HCT116 (cell line): ENCODE results near the gene ZNF438. TPM values are rescaled to one million over a fixed set of nuclear protein-coding genes. Genes with fewer than 3 reads are reported as not detected.

ENCODE experiments used
- ATAC-seq: fragments of 200-7000 bp; cut with Tn5 transposase; 2 replicates; pipeline ENCODE4 v1.9.1; 2020; ENCODE audit warnings: mild to moderate bottlenecking, moderate library complexity
- BruUV-seq: library from RNA; stranded (reverse); fragments of 400-500 nt; replicated peaks from 2 replicates; lab custom pipeline; 2021; lab: Mats Ljungman, UMichigan
- CTCF ChIA-PET: fragments of 300-600 bp; sonication (Branson Sonifier 250); formaldehyde crosslinking; loops from one replicate; lab custom pipeline; 2021; ENCODE audit warnings: antibody characterized with exemption; lab: Charles Lee
- POLR2A ChIA-PET: fragments of 300-600, 350-600 bp; sonication (Branson Sonifier 250); formaldehyde crosslinking; loops from one replicate; lab custom pipeline; 2021; ENCODE audit warnings: antibody characterized with exemption; lab: Charles Lee
- RAD21 ChIA-PET, 2 experiments: fragments of 300-600 bp; sonication (Branson Sonifier 250); formaldehyde crosslinking; loops; one replicate each; lab custom pipeline; 2023; ENCODE audit warnings: low total read pairs in 2 of 2; ENCODE audit not compliant: uncharacterized antibody in 2 of 2, unreplicated experiment in 2 of 2, low non-redundant PET in 1 of 2; lab: Charles Lee
- DNase-seq: peaks from one replicate; pipeline ENCODE4 v3.0.0-alpha.2; 2010; ENCODE audit warnings: low read depth, low spot score
- H2AFZ ChIP-seq: fragments of 200-600 bp; shearing (Covaris generic), sonication (generic); 2 replicates; pipeline ENCODE4 v1.6.1; 2017; ENCODE audit warnings: low read depth, mixed run types, mixed read lengths, antibody characterized with exemption, low read length; ENCODE audit not compliant: poor library complexity, severe bottlenecking
- H3K27ac ChIP-seq: 2 replicates; pipeline ENCODE4 v1.5.1; 2012; ENCODE audit warnings: low read depth, low read length
- H3K27me3 ChIP-seq: fragments of 200-600 bp; sonication (generic); 2 replicates; pipeline ENCODE4 v1.6.1; 2016; ENCODE audit warnings: mixed run types, low read length, mixed read lengths; ENCODE audit not compliant: insufficient read depth
- H3K36me3 ChIP-seq, 2 experiments: fragments of 200-500 bp in 1 of 2; fragments of 200-600 bp in 1 of 2; sonication (Bioruptor generic) in 1 of 2; sonication (generic) in 1 of 2; 2 replicates each; pipeline versions ENCODE4 v1.5.1 to v1.6.1; 2014 to 2016; ENCODE audit warnings: low read length in 2 of 2, inconsistent platforms in 1 of 2, mixed read lengths in 1 of 2, mixed run types in 1 of 2; ENCODE audit not compliant: insufficient read depth in 2 of 2, control insufficient read depth in 1 of 2
- H3K4me1 ChIP-seq, 2 experiments: fragments of 200-600 bp in 1 of 2; sonication (generic) in 1 of 2; 2 replicates each; pipeline versions ENCODE4 v1.5.1 to v1.6.1; 2012 to 2017; ENCODE audit warnings: low read length in 2 of 2, inconsistent platforms in 1 of 2, mild to moderate bottlenecking in 1 of 2, mixed read lengths in 1 of 2, mixed run types in 1 of 2, moderate library complexity in 1 of 2; ENCODE audit not compliant: insufficient read depth in 2 of 2, control insufficient read depth in 1 of 2
- H3K4me2 ChIP-seq: fragments of 200-600 bp; sonication (generic); 2 replicates; pipeline ENCODE4 v1.6.1; 2017; ENCODE audit warnings: mixed run types, low read length, mixed read lengths
- H3K4me3 ChIP-seq, 2 experiments: fragments of 200-600 bp in 1 of 2; sonication (generic) in 1 of 2; replicated peaks in 1 of 2; 2 replicates each; pipeline ENCODE4 v1.5.1; 2011 to 2016; ENCODE audit warnings: low read length in 2 of 2, control low read depth in 1 of 2, low read depth in 1 of 2, mild to moderate bottlenecking in 1 of 2, mixed read lengths in 1 of 2, mixed run types in 1 of 2
- H3K79me2 ChIP-seq: fragments of 200-600 bp; sonication (generic); 2 replicates; pipeline ENCODE4 v1.6.1; 2017; ENCODE audit warnings: mild to moderate bottlenecking, mixed run types, low read length, moderate library complexity, mixed read lengths; ENCODE audit not compliant: insufficient read depth
- H3K9ac ChIP-seq: fragments of 200-600 bp; sonication (generic); 2 replicates; pipeline ENCODE4 v1.6.1; 2016; ENCODE audit warnings: low read length, mixed read lengths
- H3K9me2 ChIP-seq: fragments of 200-600 bp; sonication (generic), shearing (Covaris generic); 2 replicates; pipeline ENCODE4 v1.6.1; 2017; ENCODE audit warnings: mixed run types, mild to moderate bottlenecking, moderate library complexity; ENCODE audit not compliant: insufficient read depth
- H3K9me3 ChIP-seq, 2 experiments: fragments of 200-500 bp in 1 of 2; fragments of 200-600 bp in 1 of 2; sonication (Bioruptor generic) in 1 of 2; sonication (generic) in 1 of 2; 2 replicates each; pipeline ENCODE4 v1.6.1; 2014 to 2017; ENCODE audit warnings: low read length in 2 of 2, mixed read lengths in 2 of 2, inconsistent platforms in 1 of 2, low read depth in 1 of 2, mild to moderate bottlenecking in 1 of 2, mixed run types in 1 of 2, moderate library complexity in 1 of 2; ENCODE audit not compliant: control insufficient read depth in 1 of 2, insufficient read depth in 1 of 2
- H4K20me1 ChIP-seq: fragments of 200-600 bp; sonication (generic), shearing (Covaris generic); 2 replicates; pipeline ENCODE4 v1.6.1; 2017; ENCODE audit warnings: mixed run types, mild to moderate bottlenecking, moderate library complexity; ENCODE audit not compliant: insufficient read depth
- CBX3 ChIP-seq: IDR thresholded peaks from 2 replicates; pipeline ENCODE4 v1.6.1; 2012; ENCODE audit warnings: low read depth
- CTCF ChIP-seq, 3 experiments: fragments of 200-600 bp in 1 of 3; sonication (generic) in 1 of 3; IDR thresholded peaks in 2 of 3; conservative IDR thresholded peaks in 1 of 3; 2 replicates each; pipeline ENCODE4 v1.5.1; 2012 to 2017; ENCODE audit warnings: low read depth in 2 of 3, low read length in 2 of 3, antibody characterized with exemption in 1 of 3, borderline replicate concordance in 1 of 3, control low read depth in 1 of 3, mild to moderate bottlenecking in 1 of 3, mixed read lengths in 1 of 3, mixed run types in 1 of 3, moderate library complexity in 1 of 3; ENCODE audit not compliant: insufficient read depth in 1 of 3
- ELF1 ChIP-seq: IDR thresholded peaks from 2 replicates; pipeline ENCODE4 v1.6.1; 2012; ENCODE audit warnings: low read depth, borderline replicate concordance
- FOSL1 ChIP-seq: IDR thresholded peaks from 2 replicates; pipeline ENCODE4 v1.6.1; 2012; ENCODE audit warnings: low read depth
- JUND ChIP-seq: IDR thresholded peaks from 2 replicates; pipeline ENCODE4 v1.6.1; 2012
- POLR2A ChIP-seq: IDR thresholded peaks from 2 replicates; pipeline ENCODE4 v1.7.0; 2011; ENCODE audit warnings: borderline replicate concordance; ENCODE audit not compliant: insufficient read depth, insufficient read length; ENCODE audit errors: extremely low read depth
- SIN3A ChIP-seq: IDR thresholded peaks from 2 replicates; pipeline ENCODE4 v1.6.1; 2012; ENCODE audit warnings: low read depth
- ZBTB33 ChIP-seq: IDR thresholded peaks from 2 replicates; pipeline ENCODE4 v1.6.1; 2011; ENCODE audit warnings: mild to moderate bottlenecking, low read length, moderate library complexity; ENCODE audit not compliant: insufficient replicate concordance; ENCODE audit errors: extremely low read depth
- intact Hi-C: fragments of 100-400 bp; cut with micrococcal nuclease; formaldehyde crosslinking; loops from 2 replicates; pipeline ENCODE4 v1.10.0; 2022
- total RNA-seq: library from RNA; stranded (reverse); gene quantifications from one replicate; pipeline ENCODE4 v1.2.1, GENCODE V29; 2021; ENCODE audit not compliant: unreplicated experiment
- TF ChIP-seq, protein P1 (sequence below): IDR thresholded peaks from 2 replicates; pipeline ENCODE4 v1.6.1; 2012; ENCODE audit warnings: low read depth

The ZNF438 gene
- total RNA-seq, 1 experiment from 2014 or later, result 3.3 TPM

DNA sequence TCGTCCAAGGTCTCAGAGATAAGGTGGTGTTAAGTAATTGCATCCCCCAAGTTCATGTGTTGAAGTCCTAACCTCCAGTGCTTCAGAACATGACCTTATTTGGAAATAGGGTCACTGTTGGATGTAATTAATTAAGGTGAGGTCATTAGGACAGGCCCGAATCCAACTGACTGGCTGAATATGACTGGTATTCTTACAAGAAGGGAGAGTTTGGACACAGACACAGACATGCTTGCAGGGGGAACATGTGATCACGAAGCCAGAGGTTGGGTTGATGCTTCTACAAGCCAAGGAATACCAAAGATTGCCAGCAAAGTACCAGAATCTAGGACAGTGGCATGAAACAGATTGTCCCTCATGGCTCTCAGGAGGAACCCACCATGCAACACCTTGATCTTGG lies 228.6 kb downstream of the ZNF438 start:
- no TSS peak for BruUV-seq
- POLR2A ChIA-PET, result no interaction called here

GRCh38 chr10:30800368-30800767 lies 231.3 kb downstream of the ZNF438 start:
- BruUV-seq, result no TSS peak
- Histone ChIP-seq H3K4me1 (no peaks in the 10 kb centered on the region), H4K20me1 (no peaks in the 10 kb centered on the region), H3K36me3 (no peaks in the 10 kb centered on the region), H3K27me3 (no peaks in the 10 kb centered on the region), H3K79me2 (no peaks in the 10 kb centered on the region), H3K27ac (no peak overlapping the region), H3K4me3 (no peak overlapping the region), H3K9me3 (no peaks in the 10 kb centered on the region), H3K9me2 (no peaks in the 10 kb centered on the region), H2AFZ (no peak overlapping the region), H3K4me2 (no peak overlapping the region), H3K9ac (no peak overlapping the region)
- intact Hi-C loops, result no loop called here
- RAD21 ChIA-PET, result no interaction called here
- POLR2A ChIA-PET, result no interaction called here
- no peak for DNase-seq
- ATAC-seq, result no peak
- CTCF ChIA-PET, result no interaction called here
- TF ChIP-seq ELF1, result no peak
- TF ChIP-seq CBX3, result no peak
- TF ChIP-seq CTCF (IDR thresholded peaks at IDR 0.05 in 2 of 3, conservative IDR thresholded peaks at IDR 0.05 in 1 of 3; ENCODE audit: borderline replicate concordance in 1 of 3, insufficient read depth in 1 of 3, low read depth in 2 of 3, low read length in 2 of 3), result no peak
- no peak for TF ChIP-seq SIN3A
- TF ChIP-seq, protein P1, sequence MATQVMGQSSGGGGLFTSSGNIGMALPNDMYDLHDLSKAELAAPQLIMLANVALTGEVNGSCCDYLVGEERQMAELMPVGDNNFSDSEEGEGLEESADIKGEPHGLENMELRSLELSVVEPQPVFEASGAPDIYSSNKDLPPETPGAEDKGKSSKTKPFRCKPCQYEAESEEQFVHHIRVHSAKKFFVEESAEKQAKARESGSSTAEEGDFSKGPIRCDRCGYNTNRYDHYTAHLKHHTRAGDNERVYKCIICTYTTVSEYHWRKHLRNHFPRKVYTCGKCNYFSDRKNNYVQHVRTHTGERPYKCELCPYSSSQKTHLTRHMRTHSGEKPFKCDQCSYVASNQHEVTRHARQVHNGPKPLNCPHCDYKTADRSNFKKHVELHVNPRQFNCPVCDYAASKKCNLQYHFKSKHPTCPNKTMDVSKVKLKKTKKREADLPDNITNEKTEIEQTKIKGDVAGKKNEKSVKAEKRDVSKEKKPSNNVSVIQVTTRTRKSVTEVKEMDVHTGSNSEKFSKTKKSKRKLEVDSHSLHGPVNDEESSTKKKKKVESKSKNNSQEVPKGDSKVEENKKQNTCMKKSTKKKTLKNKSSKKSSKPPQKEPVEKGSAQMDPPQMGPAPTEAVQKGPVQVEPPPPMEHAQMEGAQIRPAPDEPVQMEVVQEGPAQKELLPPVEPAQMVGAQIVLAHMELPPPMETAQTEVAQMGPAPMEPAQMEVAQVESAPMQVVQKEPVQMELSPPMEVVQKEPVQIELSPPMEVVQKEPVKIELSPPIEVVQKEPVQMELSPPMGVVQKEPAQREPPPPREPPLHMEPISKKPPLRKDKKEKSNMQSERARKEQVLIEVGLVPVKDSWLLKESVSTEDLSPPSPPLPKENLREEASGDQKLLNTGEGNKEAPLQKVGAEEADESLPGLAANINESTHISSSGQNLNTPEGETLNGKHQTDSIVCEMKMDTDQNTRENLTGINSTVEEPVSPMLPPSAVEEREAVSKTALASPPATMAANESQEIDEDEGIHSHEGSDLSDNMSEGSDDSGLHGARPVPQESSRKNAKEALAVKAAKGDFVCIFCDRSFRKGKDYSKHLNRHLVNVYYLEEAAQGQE, result no peak
- TF ChIP-seq JUND, result no peak

More for the DNA sequence above, 228.6 kb downstream of the ZNF438 start:
- H3K36me3 ChIP-seq, result no peaks in the 10 kb centered on the region
- no peak overlapping the region for H2AFZ ChIP-seq
- H3K4me1 ChIP-seq, result no peaks in the 10 kb centered on the region
- no peak overlapping the region for H3K4me3 ChIP-seq
- ChIA-PET CTCF (no interaction called here), RAD21 (no interaction called here)
- H3K9me2 ChIP-seq, result no peaks in the 10 kb centered on the region
- no peaks in the 10 kb centered on the region for H3K9me3 ChIP-seq
- H4K20me1 ChIP-seq, result no peaks in the 10 kb centered on the region
- intact Hi-C loops, result no loop called here
- DNase-seq (no peak), ATAC-seq (no peak)
- H3K27ac ChIP-seq, result no peak overlapping the region
- no peak overlapping the region for H3K9ac ChIP-seq
- H3K79me2 ChIP-seq, result no peaks in the 10 kb centered on the region
- no peak overlapping the region for H3K4me2 ChIP-seq
- no peak for TF ChIP-seq FOSL1
- TF ChIP-seq ZBTB33, result no peak
- TF ChIP-seq POLR2A, result no peak
- no peaks in the 10 kb centered on the region for H3K27me3 ChIP-seq
